GM20000 (cell line): ENCODE measurements around the gene ITPKB.

ENCODE experiments used
- DNase-seq: peaks from one replicate; pipeline ENCODE4 v3.0.0; 2012; ENCODE audit warnings: low spot score
- TF ChIP-seq, protein P1 (sequence below): IDR thresholded peaks from 2 replicates; pipeline ENCODE4 v1.5.1; 2012; ENCODE audit warnings: mild to moderate bottlenecking, control low read depth; ENCODE audit errors: extremely low read depth, missing control alignments

The ITPKB gene

DNA sequence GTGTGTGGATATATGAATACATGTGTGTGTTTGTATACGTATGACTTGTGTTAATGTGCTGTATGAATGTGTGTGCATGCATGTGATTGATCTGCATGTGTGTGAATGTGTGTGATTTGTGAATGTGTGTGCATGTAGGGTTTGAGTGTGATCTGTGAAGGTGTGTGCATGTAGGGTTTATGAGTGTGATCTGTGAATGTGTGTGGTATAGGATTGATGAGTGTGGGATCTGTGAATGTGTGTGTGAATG lies 102.3 kb downstream of the ITPKB start:
- no peak for DNase-seq
- TF ChIP-seq, protein P1, sequence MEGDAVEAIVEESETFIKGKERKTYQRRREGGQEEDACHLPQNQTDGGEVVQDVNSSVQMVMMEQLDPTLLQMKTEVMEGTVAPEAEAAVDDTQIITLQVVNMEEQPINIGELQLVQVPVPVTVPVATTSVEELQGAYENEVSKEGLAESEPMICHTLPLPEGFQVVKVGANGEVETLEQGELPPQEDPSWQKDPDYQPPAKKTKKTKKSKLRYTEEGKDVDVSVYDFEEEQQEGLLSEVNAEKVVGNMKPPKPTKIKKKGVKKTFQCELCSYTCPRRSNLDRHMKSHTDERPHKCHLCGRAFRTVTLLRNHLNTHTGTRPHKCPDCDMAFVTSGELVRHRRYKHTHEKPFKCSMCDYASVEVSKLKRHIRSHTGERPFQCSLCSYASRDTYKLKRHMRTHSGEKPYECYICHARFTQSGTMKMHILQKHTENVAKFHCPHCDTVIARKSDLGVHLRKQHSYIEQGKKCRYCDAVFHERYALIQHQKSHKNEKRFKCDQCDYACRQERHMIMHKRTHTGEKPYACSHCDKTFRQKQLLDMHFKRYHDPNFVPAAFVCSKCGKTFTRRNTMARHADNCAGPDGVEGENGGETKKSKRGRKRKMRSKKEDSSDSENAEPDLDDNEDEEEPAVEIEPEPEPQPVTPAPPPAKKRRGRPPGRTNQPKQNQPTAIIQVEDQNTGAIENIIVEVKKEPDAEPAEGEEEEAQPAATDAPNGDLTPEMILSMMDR: no peak

DNA sequence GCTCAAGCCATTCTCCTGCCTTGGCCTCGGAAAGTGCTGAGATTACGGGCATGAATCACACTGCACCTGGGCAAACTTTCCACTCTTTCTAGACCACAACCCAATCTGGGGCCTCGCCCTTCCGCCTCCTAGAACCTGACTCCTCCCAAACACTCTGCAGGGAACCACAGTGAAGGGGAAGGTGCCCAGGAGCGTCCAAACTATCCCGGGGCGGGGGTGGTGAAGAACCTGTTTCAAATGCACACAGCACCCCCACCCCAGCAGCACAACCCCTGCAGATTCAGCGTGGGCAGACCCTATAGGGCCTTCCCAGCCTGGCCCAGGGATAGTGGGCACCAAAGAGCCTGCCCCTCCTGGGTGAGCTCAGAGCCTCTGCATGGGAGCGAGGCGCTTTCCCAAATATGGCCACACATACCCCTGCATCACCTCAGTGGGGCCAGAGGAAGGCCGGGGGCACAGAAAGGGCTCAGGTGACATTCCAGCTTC lies 103.6 kb downstream of the ITPKB start:
- TF ChIP-seq, protein P1: no peak
- DNase-seq: no peak

DNA sequence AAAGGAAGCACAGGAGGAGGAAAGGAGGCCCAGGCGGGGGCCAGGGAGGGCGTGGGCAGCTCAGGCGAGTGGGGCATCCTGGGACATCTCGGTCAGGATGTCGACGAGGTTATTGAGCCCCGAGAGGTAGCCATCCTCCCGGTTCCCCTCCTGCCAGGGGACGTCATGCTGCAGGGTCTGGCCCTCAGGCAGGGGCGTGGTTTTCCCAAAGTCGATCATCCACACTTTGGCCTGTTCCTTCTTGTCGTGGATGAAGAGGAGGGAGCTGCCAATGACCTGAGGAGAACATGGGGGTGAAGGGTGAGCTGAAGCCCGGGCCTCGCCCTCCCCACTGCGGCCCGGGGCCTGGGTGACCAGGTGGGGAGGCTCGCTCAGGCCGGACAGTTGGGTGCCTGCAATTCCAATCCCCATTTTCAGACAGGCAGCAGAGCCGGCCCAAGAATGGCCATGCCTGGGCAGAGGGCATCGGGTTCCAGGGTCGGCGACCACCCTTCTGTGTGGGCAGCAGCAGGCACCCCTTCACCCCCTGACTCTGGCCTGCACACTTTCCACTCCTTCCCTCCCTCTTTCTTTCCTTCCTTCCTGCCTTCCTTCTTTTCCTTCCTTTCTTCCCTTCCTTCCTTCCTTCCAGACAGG lies 104.4 kb downstream of the ITPKB start:
- no peak for DNase-seq
- TF ChIP-seq, protein P1: no peak

DNA sequence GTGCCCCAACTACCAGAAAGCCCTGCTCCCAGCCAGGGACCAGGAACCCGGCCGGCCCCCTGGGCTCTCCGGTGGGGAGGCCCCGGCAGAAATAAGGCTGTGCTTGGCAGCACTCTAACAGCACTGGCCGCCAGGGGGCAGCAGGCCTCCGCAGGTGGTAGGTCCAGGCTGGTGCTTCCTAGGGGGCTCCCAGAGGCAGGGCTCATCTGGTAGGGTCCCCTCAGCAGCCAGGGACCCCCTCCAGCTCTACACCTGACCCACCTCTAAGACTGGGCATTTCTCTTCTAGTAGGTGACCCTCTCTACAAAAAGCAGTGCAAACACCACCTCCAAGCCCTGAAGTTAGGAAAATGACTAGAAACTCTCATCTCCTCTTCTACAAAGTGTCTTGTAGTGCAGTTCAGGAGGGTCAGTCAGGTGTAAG lies 104.9 kb downstream of the ITPKB start:
- TF ChIP-seq, protein P1: peak; percentile 91
- peak; percentile 80 for DNase-seq

DNA sequence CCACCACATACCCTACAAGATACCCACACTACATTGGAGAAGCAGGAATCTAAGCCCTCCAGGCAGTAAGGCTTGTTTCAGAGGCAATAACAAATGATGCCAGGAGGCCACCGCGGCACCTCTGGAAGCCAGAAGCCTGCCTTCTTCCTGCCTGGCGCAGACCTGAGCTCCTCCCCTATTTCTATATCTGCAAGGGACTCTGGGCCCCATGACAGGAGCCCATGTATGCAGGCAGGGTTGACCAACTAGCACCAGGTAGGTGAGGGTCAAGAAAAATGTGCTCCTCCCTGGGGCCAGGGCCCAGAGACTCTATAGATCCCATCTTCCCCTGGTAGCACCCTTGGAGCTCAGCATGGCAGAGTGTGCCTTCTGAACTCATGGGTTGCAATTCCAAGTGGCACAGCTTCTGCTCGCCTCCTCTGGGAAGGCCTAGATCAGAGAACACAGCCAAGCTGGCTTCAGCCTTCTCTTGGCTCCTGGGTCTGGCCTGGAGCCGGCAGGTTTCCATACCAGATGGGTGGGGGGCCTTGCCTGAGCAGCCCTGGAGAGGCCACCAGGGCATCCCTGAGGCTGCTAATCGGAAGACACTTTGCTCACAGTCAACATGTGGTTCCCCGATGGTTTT lies 105.4 kb downstream of the ITPKB start:
- TF ChIP-seq, protein P1: no peak
- no peak for DNase-seq

DNA sequence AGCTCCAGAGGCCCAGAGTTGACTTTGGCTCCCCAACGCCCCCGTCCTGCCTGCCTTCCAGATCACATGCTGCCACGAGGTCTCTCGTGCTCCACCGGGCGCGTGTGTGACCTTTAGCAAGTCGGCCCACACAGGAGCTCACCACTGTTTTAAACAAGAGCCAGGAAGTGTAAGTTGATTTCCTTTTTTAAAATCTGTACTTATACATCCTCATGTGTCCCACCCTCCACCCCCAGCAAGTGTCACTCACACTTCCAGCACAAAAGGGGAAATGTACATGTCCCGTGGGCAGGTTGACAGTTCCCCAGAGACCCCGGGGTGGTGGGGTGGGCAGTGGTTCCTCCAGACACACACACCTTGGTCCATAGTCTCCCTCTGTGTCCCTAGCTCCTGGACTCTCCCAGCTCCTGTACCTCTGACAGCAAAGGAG lies 106.1 kb downstream of the ITPKB start:
- no peak for DNase-seq
- TF ChIP-seq, protein P1: no peak

DNA sequence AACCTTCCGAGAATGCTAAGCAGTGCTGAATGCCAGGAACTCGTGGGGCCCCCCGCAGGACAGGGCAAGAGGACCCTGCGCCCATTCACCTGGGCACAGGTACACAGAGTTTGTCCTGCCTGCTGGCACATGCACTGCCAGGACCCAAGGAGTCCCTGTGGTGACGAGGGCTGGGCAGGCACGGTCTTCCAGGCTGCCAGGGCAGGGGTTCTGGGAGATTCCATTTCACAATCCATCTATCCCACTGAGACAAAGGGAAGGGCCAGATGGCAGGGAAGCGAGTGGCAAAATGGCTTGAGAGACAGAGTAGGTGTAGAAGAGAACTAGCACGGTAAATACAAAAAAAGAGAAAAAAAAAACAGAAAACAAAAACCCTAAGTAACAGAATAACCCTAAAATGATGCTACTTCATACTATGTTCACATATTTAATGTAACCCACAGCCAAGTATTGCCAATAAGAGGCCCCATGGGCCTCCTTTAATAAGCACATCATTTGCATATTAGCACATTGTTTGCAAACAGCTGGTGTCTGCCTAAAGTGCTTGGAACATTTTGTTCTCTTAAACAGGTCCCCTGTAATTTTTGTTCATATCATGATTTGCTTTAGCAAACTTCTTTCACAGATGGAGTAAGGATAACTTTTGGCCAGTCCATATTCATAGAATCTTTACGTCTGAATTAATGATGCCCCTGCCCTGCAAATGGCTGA lies 106.8 kb downstream of the ITPKB start:
- no peak for DNase-seq
- TF ChIP-seq, protein P1: no peak
